AG08396 (cell line): ENCODE data around the gene RAD51B.

ENCODE experiments used
- DNase-seq: peaks from one replicate; pipeline ENCODE4 v3.0.0; 2012; ENCODE audit warnings: low spot score, mixed read lengths

RAD51B gene

DNA sequence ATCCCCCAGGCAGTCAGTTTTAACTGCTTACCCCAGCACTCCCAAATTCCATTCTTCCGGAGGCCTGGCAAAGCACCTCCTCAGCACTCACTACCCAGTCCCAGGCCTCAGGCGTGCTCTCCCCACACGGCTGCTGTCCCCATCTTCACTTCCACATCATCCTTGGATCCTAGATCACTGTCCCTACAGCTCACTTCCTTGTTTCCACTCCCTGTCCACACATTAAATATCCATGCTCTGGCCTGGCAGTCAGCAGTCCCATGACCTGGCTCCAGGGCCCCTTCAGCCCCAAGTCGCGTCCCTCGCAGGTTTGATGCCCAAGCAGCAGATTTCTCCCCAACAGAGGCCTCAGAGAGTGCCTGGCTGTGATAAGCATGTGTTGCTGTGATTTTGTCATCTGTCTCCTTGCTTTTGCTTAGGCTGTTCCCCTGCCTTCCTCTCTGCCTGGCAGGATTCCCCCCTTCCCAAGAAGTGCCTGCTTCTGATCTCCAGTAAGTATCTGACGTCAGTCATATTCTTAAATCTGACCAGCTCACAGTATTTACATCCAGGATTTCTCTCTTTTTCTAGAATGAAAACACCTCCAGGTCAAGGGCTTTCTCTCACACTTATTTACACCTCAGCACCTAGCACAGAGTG is 731.6 kb downstream of the RAD51B start:
- no peak for DNase-seq

DNA sequence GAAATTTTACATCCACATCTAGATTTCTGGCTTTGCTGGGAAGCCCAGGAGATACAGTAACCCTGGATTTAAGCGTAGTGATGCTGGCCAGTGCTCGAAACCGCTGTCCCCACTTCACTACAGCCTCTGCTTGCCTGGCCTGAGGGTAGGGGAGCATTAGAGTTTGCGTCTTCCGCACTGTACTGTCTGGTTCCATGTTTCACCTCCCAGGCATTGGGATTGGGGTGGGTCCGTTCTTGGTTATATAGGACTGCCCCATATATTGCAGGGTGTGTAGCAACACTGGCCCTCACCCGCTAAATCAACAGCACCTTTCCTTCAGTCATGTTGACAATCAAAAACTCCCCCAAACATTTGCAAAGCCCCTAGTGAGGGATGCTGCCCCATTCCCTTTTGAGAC is 732.5 kb downstream of the RAD51B start:
- no peak for DNase-seq

DNA sequence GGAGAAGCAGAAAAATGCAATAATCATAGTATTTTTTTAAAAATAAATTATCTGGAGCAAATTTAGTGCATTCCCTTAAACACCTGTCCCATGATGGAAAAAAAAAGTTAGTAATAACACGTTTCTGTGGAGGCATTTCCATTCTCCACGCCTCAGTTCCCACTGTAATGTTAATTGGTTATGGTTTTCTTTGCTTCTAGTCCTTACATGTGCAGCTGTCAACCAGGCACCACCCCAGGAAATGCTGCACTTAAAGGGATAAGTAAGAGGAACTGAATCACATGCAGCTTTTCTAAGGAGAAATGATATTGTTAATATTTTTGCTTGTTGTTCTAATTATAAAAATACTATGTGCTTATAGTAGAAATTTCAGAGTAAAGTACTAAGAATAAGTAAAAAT is 733.0 kb downstream of the RAD51B start:
- DNase-seq: no peak

DNA sequence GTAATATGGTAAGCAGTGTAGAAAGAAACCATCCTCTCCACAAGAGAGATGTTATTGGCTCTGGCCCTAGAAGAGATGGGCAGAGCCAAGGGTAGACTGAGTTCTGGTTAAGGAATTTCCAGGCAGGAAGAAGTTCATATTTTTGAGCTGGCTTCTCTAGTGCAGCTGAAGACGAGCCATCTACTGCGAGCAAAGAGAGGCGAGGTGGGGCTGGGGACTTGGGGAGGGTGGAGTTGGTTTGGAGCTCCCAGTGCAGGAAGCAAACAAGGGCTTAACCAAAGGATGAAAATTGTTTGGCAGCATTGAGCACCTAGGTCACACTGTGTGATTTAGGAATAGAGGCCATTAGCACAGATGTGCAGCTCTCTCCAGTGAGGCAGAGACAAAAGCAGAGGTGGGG is 733.7 kb downstream of the RAD51B start:
- DNase-seq: no peak

DNA sequence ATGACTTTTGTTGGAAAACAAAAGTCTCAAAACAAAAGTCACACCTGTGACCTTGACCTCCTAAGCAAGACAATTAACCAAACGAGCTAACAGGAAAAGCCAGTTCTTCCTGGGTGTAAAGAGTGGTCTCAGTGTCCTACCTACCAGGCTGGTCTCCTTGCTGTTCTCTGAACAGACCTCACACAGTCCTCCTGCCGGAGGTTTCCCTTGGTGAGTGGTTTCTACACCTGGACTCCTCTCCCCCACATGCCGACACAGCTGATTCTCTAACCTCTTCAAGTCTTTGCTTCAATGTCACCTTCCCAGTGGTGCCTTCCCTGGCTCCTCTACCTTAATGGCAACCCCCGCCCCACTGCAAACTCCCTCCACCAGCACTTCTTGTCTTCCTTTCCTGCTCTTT is 734.7 kb downstream of the RAD51B start:
- DNase-seq: no peak

DNA sequence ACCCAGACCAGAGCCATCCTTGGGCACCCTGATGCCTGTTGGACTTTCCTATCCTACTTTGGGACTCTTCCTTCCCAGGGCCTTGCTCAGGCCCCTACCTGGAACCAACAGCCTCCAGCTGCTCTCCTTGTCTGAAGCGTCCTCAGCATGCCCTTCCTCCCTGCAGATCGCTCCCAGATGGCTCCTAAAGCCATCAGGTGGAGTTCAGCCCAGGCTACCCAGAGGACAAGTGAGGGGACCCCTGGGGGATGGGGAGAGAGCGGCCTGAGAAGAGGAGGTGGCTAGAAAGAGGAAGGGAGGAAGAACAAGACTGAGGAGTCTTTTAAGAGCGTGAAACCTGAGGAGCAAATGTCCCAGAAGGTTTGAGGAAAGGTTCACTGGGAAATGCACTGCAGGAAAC is 736.7 kb downstream of the RAD51B start:
- DNase-seq: no peak

DNA sequence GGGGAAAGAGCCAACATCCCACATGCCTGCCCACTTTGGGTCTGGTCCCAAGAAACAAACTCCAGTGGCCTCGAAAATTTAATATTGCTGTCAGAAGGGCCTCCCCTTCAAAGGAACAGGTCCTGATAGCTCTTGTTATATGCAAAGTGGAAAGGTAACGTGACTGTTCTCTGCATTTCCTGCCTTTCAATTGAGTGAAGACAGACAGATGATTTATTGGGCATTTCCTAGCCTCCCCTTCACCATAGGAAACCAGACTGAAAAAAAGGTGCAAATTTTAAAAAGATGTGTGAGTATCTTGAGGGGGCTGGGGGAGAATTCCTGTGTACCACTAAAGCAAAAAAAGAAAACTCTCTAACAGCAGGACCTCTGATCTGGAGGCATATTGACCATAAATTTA is 738.1 kb downstream of the RAD51B start:
- DNase-seq: no peak

DNA sequence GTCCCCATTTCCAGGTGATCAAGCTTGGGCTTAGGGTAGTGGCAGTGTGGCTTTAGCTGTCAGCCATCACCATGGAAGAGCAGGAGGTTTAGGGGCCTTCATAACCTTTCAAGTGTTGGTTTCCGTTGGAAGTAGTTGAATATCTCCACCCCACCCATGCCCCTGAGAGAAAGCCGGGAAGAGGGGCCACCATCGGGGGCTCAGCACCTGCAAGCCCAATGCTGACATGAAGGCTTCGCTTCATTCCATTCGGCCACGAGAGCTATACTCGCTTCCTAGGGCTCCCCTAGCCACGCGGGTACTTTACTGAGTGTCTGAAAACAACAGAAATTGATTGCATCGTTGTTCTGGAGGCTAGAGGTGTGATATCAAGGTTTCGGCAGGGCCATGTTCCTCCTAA is 738.5 kb downstream of the RAD51B start:
- DNase-seq: no peak

DNA sequence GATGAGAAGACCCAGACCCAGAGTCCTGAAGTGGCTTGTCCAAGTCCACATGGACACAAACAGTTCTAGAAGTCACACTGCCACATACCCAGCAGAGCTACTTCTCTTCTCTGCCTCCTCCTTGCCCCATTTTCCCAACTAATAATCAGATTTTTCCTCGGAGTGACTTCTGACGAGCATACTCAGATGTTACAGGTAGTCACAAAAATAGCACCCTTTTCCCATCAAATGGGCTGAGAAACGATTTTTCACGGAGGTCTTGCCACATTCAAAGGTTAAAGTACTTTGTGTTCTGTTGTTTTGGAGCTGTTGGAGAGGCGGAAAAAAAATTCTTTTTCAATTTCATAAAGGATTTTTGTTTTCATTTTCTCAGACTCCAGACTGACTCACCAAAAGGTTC is 740.4 kb downstream of the RAD51B start:
- DNase-seq: no peak

DNA sequence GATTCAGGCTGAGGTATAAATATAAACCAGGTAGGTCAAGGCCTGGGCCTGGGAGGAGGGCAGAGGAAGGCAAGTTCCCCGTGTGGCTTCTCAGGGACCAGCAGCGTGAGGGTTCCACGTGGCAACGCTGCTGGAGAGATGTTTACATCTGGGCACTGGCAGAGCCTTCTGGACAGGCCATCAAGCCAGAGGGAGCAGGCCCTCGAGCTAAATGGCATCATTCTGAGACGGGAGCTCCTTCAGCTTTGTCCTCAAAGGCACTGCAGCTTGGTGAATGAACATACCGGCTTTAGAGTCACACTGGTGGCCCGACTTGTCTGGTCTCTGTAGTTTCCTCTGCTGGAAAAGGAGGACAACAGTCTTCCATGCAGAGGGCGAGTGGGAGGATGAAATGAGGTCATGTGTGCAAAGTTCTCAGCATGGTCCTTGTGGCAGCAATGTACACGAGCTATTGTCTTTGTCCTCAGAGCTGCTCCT is 742.0 kb downstream of the RAD51B start:
- no peak for DNase-seq

DNA sequence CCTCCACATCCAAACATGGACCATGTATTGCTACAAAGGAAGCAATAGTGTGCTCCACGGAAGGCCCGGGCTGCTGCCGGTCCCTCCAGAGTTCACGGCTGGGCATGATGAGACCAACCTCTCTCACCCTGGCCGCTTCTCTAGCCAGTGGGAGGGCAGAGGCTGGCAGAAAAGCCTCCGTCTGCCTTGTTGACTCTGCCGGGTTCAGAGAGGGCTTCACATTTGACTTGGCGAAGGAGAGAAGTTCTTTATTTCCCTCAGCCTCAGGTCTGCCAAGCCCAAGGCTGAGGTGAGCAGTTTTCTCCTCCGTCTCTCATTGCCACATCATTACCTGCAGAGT is 743.3 kb downstream of the RAD51B start:
- no peak for DNase-seq

DNA sequence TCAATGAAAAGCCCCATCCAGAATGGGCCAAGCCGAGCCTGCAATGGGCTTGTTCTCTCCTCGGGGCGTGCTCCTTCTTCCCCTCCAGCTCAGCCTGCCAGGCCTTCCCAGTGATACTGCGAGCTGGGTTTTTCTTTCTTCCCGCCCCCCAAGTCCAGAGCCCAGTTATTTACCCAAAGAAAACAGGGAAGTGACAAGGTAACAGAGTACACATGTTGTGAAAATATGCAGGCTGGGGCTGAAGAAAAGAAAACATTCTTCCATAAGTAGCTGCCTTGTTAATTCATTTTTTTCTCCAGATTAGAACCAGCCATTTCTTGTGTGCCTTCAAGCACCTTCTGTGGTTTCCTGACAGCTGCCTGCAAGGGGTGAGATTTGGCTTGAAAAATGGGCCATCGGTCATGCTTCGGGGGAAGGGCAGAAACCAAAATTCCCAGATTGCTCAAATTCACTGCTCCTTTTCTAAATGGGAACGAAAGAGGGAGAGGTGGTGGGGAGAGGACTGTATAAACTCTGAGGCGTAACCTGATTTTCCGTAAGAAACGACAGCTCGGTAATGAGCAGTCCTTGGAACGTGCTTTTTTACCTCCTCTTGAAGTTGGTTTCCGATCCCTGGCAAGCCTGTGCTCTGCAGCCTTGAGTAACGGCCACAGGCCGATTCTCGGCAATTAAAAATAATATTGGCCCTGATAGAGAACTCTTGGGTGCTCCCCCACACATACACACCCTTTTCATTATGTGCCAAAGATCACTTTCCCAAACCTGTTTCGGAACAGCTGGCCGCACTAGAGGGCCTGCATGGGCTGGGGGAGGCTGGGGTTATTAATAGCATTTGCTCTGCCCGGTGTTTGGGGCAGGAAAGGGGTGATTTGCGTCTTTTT is 743.9 kb downstream of the RAD51B start:
- DNase-seq: no peak

DNA sequence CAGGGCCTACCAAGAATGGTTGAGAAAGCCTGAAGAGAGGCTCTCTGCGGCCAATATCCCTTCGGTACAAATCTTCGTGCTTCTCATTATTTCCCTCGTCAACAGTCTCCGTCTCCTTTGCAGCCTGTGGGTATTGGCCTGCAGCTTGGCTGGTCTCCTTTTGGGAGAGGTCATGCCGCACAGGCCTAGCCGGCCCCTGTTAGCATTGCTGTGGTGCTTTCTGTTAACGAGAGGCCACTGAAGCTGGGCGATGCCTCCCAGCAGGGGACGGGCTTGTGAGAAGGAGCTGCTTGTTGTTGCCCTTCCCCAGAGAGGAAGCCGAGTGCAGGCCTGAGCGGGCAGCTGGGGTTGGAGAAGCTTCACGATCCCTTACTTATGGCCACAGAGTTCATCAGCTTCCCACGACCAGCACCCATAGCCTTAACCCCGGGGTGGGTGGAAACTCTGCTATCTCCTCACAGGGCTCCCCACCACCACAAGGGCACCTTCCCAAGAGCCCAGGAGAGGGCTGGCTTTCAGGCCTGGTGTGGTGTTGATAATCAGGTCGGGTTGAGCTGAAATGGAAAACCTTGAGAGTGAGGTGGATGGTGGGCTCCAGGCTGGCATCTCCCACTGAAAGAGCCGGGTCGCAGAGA is 744.7 kb downstream of the RAD51B start:
- no peak for DNase-seq

DNA sequence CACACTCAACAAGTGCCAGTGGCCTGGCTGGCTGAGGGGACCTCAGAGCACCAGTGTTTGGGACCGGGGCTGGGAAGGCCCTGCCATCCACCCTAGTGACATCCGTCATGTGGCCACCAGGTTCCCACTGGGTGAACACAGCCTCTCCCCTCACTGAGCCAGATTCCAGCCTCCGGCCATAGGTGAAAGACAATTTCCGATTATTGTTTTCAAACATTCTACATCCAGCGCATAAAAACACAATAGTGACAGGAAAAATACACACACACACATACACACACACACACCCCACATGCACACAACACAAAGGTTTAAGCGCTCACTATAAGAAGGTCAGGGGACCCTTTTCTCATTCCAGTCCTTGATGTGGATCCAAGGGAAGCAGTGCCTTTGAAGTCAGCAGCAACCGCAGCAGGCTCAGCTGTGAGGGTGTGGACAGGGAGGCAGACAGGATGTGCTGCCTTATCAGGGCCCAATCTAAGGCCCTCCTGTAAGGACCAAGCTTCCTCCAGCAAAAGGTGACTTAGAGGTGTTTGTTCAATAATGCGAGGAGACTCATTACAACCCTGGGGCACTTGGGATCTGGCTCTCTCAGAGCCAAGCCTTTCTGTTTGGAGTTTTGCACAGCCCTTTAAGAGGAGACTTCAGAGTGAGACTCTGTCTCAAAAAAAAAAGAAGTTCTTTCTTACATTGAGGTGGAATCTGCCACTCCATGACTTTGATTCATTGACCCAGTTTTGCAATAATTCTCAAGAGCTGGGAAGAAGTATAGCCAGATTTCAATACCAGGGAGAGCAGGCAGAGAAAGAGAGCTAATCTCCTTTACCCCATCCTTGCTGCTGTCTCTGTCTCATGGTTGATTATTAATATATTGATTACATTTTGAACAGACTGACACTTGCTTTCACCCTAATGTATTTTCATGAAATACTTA is 745.5 kb downstream of the RAD51B start:
- DNase-seq: no peak

DNA sequence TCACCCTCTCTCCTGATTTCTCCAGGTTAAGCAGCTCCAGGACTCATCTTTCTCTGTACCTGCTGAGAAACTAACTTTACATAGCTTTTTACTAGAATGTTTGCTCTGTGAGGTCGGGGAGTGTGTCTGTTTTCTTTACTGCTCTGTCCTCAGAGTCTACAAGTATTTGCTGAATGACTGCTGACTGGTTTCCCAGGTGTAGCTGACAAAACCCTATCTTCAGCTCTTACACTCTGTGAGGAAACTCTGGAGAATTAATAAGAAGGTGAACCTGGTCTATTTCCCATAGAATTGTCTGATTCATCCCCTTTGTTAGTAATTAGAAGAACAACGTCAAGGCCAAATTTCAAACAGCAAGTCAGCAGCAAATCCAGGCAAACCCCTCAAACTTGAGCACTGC is 746.5 kb downstream of the RAD51B start:
- DNase-seq: no peak

DNA sequence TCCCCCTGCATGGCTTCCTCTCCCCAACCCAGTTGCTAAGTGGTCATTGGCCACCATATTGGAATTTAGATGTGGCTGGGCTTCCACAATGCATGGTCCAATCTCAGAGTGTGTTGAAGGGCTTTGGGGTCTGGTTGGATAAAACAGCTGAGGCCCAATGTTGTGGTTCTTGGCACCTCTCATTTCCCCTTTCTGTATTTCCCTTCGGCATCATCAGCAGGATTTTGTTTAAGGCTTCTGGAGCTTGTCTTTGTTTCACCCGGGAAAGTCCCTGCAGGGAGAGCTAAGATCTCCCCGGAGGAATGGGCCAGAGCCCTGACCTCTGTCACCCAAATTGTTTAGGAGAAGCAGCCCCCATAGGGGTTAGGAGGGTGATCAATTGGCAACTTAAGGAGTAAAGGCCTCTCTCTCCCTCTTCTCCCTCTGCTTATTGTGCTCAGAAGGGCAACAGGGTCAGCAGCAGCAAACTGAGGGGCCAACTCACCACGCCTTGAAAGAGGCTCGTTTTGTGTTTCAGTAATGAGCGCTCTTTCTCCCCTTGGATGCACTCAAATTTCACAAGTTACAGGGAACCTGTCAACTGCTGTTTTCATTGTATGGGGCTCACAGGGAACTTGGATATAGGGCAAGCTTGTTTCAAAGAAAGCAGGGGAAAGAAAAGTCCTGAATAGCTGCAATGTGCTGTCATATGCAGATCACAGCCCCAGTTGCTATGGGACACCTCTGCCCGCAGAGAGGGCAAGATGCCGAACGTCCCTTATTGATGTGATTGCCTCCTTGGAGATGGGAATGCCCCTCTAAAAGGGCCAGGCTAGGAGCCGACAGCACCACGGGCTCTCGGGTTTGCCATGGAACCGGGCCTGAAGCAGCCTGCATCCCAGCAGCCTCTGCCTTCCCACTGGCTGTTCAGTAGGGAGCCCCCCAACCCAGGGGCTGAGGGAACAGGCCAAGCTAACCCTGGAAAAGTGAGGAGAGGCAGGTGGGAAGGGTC is 749.6 kb downstream of the RAD51B start:
- DNase-seq: no peak

DNA sequence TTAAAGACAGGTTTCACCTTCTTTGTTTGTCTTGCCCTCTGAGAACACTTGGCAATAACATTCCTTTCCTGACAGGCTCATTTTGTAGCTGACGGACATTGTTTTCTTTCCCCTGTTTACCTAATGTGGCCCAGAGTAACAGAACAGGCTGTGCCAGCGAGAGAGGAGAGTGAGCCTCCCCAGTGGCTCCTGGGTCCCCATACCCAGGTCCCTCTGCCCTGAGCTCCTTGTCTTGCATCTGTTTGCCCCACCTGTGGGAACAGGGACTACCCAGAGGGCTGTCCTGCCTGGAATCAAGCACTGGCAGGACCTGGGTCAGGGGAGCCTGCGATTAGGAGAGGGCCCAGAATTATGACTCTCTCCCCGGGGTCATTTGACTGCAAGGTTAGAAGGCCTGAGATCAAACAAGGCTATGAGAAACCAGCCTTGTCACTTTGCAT is 750.4 kb downstream of the RAD51B start:
- no peak for DNase-seq

DNA sequence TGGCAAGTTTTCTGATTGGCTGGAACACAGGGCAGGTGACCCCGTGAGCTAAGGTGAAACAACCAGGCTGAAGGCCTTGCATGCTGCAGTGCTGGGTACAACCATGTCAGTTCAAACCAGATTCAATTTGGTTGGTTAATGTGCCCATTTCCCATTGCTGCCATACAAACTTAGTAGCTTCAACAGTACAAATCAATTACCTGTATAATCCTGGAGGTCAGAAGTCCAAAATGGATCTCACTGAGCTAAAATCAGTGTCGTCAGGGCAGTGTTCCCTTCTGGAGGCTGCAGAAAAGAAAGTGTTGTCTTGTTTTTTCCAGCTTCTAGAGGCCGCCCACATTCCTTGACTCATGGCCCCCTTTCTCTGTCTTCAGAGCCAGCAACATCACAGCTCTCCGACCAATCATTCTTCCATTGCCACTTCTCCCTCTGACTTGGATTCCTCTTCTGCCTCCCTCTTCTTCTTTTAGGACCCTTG is 751.6 kb downstream of the RAD51B start:
- DNase-seq: no peak

DNA sequence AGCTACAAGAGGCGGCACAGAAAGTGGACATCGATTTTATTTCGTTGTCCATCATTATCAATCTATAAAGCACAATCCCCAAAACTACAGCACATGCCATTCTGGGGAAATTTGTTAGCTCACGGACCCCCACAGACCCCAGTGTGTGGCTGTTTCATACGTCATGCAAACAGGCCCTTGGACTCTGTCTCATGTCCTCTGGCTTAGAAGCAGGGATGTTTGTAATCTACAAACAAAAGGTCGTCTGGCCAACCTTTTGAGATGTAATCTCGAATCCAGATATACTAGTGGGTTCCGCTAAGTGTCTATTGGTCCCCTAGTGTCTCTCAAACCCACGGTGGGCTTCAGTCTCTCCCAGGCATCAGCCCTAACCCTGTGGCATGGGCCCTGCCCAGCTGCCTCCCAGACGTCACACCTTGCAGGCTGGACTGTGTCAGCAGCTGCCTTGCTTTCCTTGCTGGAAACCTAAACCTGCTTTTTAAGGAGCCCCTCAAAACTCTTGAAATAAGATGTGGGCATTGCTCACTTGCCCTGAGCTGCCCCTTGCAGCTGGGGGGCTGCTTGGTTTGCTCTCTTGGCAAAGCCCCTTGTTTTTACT is 752.4 kb downstream of the RAD51B start:
- DNase-seq: no peak

DNA sequence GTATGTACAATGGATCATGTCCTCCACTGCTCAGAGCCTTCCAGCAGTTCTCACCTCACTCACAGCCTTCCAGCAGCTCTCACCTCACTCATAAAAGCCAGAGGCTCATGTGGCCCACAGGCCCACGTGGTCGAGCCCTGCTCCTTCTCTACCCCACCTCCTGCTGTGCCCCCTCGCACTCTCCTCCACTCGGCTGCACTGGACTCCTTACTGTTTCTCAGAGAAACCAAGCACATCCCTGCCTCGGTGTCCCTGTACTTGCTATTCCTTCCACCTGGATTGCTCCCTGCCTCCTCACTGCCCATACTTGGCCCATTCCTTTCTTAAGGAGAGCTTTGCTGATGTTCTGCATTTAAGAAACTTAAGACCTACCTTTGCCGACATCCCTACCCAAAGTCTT is 753.5 kb downstream of the RAD51B start:
- no peak for DNase-seq
